Measurements from ENCODE around the gene RUBCNL.

The RUBCNL gene

DNA sequence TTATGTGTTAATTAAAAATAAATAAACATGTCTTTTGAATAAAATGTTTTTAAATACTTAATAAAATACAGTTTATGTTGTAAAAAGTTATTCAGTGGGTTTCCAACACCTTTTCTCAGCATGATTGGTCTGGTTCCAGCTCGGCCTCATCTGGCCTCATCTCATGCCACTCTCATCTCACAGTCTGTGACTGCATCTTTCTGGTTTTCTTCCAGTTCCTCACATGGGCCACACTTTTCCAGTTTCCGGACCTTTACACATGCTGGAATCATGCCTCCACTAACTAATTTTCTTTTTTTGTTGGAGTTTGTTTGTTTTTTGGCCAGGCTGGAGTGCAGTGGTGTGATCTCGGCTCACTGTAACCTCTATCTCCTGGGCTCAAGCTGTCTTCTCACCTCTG, 82.5 kb downstream of the RUBCNL start:
- DNase-seq (ENCODE audit: low spot score) = no peak

DNA sequence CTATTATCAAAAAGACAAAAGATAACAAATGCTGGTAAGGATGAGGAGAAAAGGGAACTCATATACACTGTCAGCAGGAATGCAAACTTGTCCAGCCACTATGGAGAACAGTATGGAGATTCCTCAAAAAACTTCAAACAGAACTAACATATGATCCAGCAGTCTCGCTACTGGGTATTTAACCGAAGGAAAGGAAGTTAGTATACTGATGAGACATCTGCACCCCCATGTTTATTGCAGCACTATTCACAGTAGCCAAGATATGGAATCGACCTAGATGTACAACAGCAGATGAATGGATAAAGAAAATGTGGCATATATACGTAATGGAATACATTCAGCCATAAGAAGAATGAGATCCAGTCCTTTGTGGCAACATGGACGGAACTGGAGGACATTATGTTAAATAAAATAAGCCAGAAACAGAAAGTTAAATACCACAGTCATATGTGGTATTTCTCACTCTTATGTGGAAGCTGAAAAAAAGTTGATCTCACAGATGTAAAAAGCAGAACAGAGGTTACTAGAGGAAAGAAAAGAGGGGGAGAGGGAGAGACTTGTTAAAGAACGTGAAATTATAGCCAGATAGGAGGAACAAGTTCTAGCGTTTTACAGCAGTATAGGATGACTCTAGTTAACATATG, 83.2 kb downstream of the RUBCNL start:
- no peak for DNase-seq (ENCODE audit: low spot score)

DNA sequence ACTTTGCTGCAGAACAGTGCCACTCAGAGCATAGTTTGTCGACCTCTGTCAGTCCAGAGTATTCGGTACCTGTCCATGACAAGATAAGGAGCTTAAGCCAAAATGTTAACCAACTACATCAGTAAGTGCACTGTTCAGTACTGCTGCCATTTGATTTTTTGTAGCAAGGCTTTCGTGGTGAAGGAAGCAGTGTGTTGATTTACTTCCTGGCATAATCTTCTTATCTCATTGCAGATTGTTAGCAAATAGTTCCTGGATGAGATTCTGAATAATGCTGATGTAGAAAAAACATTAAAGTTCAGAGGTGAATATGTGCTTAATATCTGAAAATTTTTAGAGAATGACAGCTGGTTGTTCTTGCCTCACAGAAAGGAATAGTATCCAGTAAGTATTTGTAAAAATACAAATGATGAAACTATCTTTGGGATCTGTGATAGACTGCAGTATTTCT, 89.7 kb downstream of the RUBCNL start:
- DNase-seq (ENCODE audit: low spot score) = no peak

DNA sequence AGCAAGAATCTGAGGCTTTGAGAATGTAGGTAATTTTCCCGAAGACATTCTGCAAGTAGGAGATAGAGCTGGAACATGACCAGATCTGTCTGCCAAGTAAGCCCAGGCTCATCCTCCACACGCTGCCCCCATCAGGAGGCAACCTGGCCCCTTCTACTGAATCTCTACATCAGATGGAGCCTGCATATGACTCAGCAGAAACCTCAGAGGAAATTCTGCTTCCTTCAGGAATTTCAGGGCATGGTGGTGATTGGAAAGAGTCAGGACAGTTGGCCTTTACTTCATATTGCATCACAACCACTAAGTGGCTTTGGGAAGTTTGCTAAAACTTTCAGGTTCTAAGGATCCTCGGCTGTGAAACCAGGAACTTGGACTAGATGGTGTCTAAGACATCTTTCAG, 90.1 kb downstream of the RUBCNL start:
- DNase-seq (ENCODE audit: low spot score) = no peak

DNA sequence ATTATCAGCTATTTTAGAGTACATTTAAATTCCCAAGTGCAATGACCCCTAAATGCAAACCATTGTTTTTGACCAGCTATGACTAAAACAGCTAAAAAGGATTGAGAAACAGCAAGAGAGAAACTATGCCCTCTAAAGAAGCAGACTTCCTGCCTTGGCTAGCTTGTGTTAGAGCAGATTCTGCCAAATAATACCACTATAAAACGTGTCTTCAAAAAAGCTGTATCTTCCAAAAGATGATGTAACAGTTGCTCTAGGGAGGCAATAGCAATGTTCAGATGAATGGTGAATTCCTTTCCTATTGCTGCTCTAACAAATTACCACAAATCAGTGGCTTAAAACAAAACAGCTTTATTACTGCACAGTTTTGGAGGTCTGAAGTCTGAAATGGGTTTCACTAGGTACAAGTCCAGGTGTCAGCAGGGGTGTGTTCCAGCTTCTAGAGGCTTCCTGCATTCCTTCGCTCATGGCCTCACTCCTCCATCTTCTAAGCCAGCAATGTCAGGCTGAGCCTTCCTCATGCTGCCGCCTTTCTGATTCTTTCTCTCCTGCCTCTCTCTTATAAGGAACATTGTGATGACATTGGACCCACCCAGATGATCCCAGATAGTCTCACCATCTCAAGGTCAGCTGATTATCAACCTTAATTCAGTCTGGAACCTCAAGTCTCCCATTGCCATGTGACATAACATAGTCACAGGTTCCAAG, 90.8 kb downstream of the RUBCNL start:
- no peak for DNase-seq (ENCODE audit: low spot score)

DNA sequence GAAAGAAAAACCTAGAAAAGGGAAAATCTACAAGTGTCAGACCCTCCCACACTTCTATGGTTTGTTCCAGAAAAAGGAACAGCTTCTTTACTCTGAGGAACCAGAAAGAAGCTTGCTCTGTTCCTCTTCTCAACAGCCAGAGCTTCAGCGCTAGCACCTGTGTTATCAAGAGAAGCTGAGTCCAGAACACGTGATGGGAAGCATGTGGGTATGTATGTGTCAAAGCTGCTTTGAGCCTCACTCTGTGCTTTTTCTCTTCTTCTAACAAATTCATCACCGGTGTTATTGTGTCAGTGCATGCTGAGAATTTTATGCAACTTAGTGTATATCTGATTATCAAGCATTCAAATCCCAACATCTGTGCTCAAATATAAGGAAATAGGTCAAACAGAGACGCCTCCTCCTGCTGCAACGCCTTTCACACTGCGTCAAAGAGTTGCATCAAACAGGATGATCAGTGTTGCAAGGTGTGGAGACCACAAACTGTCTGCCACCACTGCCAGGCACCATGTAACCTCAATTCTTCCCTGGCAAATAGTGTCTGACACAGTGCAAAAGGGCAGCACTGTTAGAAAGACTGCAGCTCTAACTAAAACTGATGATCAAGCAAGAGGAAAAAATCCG, 91.4 kb downstream of the RUBCNL start:
- DNase-seq (ENCODE audit: low spot score) = no peak

DNA sequence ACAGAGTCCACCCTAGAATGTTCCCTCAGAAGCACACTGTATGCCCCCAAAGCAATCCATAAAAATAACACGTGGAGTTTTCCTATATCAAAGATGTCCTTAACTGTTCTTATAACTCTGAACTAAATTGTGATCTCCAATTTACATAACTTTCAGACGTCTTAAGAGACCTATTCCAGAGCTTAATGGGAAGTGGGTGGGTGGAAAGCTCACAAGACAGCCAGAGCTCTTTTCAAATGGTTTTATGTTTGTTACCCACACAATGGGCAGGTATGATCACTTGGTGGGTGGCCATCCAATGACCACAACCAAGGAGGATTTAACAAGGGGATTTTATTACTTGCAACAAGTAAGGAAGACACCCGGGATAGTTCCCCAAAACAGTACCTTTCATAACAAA, 93.6 kb downstream of the RUBCNL start:
- no peak for DNase-seq (ENCODE audit: low spot score)
